Activated CD4-positive, alpha-beta memory T cell treated with anti-CD3 and anti-CD28 coated beads for 36 hours (primary cell): ENCODE measurements around the gene RGS6. TPM values are rescaled to one million over a fixed set of nuclear protein-coding genes. Genes with fewer than 3 reads are reported as not detected.
A peak's percentile ranks its signal among the peaks of the same experiment; 100 is the strongest.

ENCODE experiments used
- CTCF ChIA-PET: fragments of 350-600 bp; sonication (Branson Sonifier 250); formaldehyde crosslinking; loops from one replicate; lab custom pipeline; 2021; ENCODE audit warnings: antibody characterized with exemption, inconsistent platforms; lab: Charles Lee
- POLR2A ChIA-PET: fragments of 350-600 bp; sonication (Branson Sonifier 250); formaldehyde crosslinking; loops from one replicate; lab custom pipeline; 2021; ENCODE audit warnings: antibody characterized with exemption; lab: Charles Lee
- DNase-seq: peaks from one replicate; pipeline ENCODE4 v3.0.0-alpha.2; 2020
- H3K27ac Mint-ChIP-seq: one replicate; pipeline ENCODE4 v1.8.0; 2021; ENCODE audit warnings: mixed read lengths
- H3K27me3 Mint-ChIP-seq: one replicate; pipeline ENCODE4 v1.8.0; 2021; ENCODE audit warnings: mixed read lengths
- H3K36me3 Mint-ChIP-seq: one replicate; pipeline ENCODE4 v1.8.0; 2021; ENCODE audit warnings: mixed read lengths
- H3K4me1 Mint-ChIP-seq: one replicate; pipeline ENCODE4 v1.8.0; 2021; ENCODE audit warnings: low read depth, mixed read lengths
- H3K4me3 Mint-ChIP-seq: one replicate; pipeline ENCODE4 v1.8.0; 2021; ENCODE audit warnings: mild to moderate bottlenecking, mixed read lengths
- H3K9me3 Mint-ChIP-seq: one replicate; pipeline ENCODE4 v1.8.0; 2021; ENCODE audit warnings: mixed read lengths
- intact Hi-C: fragments of 100-400 bp; cut with micrococcal nuclease; formaldehyde crosslinking; loops from one replicate; pipeline ENCODE4 v1.15.1; 2023
- total RNA-seq, 2 experiments: library from RNA; stranded (reverse); gene quantifications; one replicate each; pipeline ENCODE4 v1.2.3, GENCODE V29; 2021

RGS6 gene
- total RNA-seq, 2 experiments from 2014 or later, result 0.15 to 0.19 TPM

DNA sequence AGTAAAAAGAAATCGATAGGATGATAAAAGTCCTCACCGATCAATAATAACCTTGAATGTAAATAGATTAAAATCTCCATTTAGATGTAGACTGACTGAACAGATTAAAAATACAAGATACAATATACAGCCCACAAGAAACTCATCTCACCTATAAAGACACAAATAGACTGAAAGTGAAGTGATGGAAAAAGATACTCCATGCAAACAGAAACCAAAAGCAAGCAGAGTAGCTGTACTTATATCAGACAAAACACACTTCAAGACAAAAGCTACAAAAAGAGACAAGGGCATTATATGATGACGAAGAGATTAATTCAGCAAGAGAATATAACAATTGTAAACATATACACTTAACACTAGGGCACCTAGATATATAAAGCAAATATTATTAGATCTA is 444.8 kb downstream of the RGS6 start:
- ChIA-PET POLR2A (no interaction called here), CTCF (no interaction called here)
- H3K27ac Mint-ChIP-seq, result no peak overlapping the region
- H3K36me3 Mint-ChIP-seq, result no peaks in the 10 kb centered on the region
- H3K4me3 Mint-ChIP-seq, result no peak overlapping the region
- no peaks in the 10 kb centered on the region for H3K4me1 Mint-ChIP-seq
- peaks cover 8% of the 10 kb centered on the region for H3K27me3 Mint-ChIP-seq
- intact Hi-C loops, result no loop called here
- peaks cover 20% of the 10 kb centered on the region for H3K9me3 Mint-ChIP-seq
- no peak for DNase-seq

DNA sequence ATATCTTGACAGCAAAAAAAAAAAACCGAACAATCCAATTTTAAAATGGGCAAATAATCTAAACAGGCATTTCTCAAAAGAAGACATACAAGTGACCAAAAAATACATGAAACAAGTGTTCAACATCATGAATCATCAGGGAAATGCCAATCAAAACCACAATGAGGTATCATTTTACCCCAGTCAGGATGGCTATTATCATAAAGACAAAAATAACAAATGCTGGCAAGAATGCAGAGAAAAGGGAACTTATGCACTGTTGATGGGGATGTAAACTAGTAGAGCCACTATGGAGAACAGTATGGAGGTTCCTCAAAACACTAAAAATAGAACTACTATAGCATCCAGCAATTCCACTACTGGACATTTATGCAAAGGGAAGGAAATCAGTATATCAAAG is 448.2 kb downstream of the RGS6 start:
- peaks cover 13% of the 10 kb centered on the region for H3K27me3 Mint-ChIP-seq
- H3K27ac Mint-ChIP-seq, result no peak overlapping the region
- ChIA-PET POLR2A (no interaction called here), CTCF (no interaction called here)
- peaks cover 11% of the 10 kb centered on the region for H3K9me3 Mint-ChIP-seq
- no peaks in the 10 kb centered on the region for H3K4me1 Mint-ChIP-seq
- H3K4me3 Mint-ChIP-seq, result no peak overlapping the region
- intact Hi-C loops, result no loop called here
- DNase-seq, result no peak
- no peaks in the 10 kb centered on the region for H3K36me3 Mint-ChIP-seq

GRCh38 chr14:72383865-72384264 is 451.6 kb downstream of the RGS6 start:
- no peaks in the 10 kb centered on the region for H3K9me3 Mint-ChIP-seq
- no peak for DNase-seq
- intact Hi-C loops, result no loop called here
- no peaks in the 10 kb centered on the region for H3K4me1 Mint-ChIP-seq
- POLR2A ChIA-PET, result no interaction called here
- H3K4me3 Mint-ChIP-seq, result no peak overlapping the region
- no peaks in the 10 kb centered on the region for H3K36me3 Mint-ChIP-seq
- peaks cover 11% of the 10 kb centered on the region for H3K27me3 Mint-ChIP-seq
- CTCF ChIA-PET, result no interaction called here
- no peak overlapping the region for H3K27ac Mint-ChIP-seq

GRCh38 chr14:72387726-72388125 is 455.5 kb downstream of the RGS6 start:
- H3K4me1 Mint-ChIP-seq, result no peaks in the 10 kb centered on the region
- DNase-seq, result no peak
- CTCF ChIA-PET, result no interaction called here
- no peaks in the 10 kb centered on the region for H3K36me3 Mint-ChIP-seq
- no peak overlapping the region for H3K27ac Mint-ChIP-seq
- H3K27me3 Mint-ChIP-seq, result peaks cover 6% of the 10 kb centered on the region
- no peak overlapping the region for H3K4me3 Mint-ChIP-seq
- intact Hi-C loops, result no loop called here
- no peaks in the 10 kb centered on the region for H3K9me3 Mint-ChIP-seq
- POLR2A ChIA-PET, result no interaction called here

- H3K36me3 Mint-ChIP-seq, result no peaks in the 10 kb centered on the region
- no peak for DNase-seq
- peaks cover 6% of the 10 kb centered on the region for H3K27me3 Mint-ChIP-seq
- intact Hi-C loops, result no loop called here
- CTCF ChIA-PET, result no interaction called here
- peaks cover 8% of the 10 kb centered on the region for H3K9me3 Mint-ChIP-seq
- H3K27ac Mint-ChIP-seq, result no peak overlapping the region
- POLR2A ChIA-PET, result no interaction called here
- no peak overlapping the region for H3K4me3 Mint-ChIP-seq
- no peaks in the 10 kb centered on the region for H3K4me1 Mint-ChIP-seq
Measured at GRCh38 chr14:72389200-72389599, 457.0 kb downstream of the RGS6 start.

GRCh38 chr14:72401101-72401625 is 468.9 kb downstream of the RGS6 start:
- Mint-ChIP-seq H3K27ac (no peak overlapping the region), H3K36me3 (no peaks in the 10 kb centered on the region), H3K27me3 (peaks cover 20% of the 10 kb centered on the region), H3K9me3 (peaks cover 3% of the 10 kb centered on the region), H3K4me1 (peaks cover 11% of the 10 kb centered on the region), H3K4me3 (no peak overlapping the region)
- POLR2A ChIA-PET, result interaction anchor here (0.6 kb wide), 1 partner anchor 408 kb away, joined by 6 read pairs; no protein-coding TSS in a partner anchor
- CTCF ChIA-PET, result interaction anchor here (0.6 kb wide), 1 partner anchor 1280 kb away, joined by 3 read pairs; no protein-coding TSS in a partner anchor
- DNase-seq, result no peak
- intact Hi-C loops, result no loop called here

GRCh38 chr14:72401632-72402376 is 469.6 kb downstream of the RGS6 start:
- H3K9me3 Mint-ChIP-seq, result peaks cover under 1% of the 10 kb centered on the region
- ChIA-PET POLR2A (interaction anchor here (0.6 kb wide), 1 partner anchor 407 kb away, joined by 6 read pairs; no protein-coding TSS in a partner anchor), CTCF (interaction anchor here (0.6 kb wide), 1 partner anchor 1281 kb away, joined by 3 read pairs; no protein-coding TSS in a partner anchor)
- intact Hi-C loops, result no loop called here
- peak; percentile 39 for DNase-seq
- H3K27me3 Mint-ChIP-seq, result peaks cover 20% of the 10 kb centered on the region
- H3K4me1 Mint-ChIP-seq, result peaks cover 11% of the 10 kb centered on the region
- no peak overlapping the region for H3K4me3 Mint-ChIP-seq
- H3K27ac Mint-ChIP-seq, result no peak overlapping the region
- H3K36me3 Mint-ChIP-seq, result no peaks in the 10 kb centered on the region

DNA sequence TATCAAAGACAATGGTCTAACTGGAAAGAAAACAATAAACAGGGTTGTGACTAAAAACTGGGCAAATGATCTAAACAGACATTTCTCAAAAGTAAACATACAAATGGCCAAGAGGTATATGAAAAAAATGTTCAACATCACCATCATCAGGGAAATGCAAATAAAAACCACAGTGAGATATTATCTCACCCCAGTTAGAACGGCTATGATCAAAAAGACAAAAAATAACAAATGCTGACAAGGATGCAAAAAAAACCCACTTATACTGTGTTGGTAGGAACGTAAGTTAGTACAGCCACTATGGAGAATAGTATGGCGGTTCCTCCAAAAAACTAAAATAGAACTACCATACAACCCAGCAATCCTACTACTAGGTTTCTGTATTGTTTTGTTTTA is 470.1 kb downstream of the RGS6 start:
- H3K4me1 Mint-ChIP-seq, result peaks cover 11% of the 10 kb centered on the region
- ChIA-PET CTCF (no interaction called here), POLR2A (no interaction called here)
- H3K9me3 Mint-ChIP-seq, result no peaks in the 10 kb centered on the region
- no peaks in the 10 kb centered on the region for H3K36me3 Mint-ChIP-seq
- intact Hi-C loops, result no loop called here
- DNase-seq, result no peak
- H3K4me3 Mint-ChIP-seq, result no peak overlapping the region
- peaks cover 20% of the 10 kb centered on the region for H3K27me3 Mint-ChIP-seq
- no peak overlapping the region for H3K27ac Mint-ChIP-seq

DNA sequence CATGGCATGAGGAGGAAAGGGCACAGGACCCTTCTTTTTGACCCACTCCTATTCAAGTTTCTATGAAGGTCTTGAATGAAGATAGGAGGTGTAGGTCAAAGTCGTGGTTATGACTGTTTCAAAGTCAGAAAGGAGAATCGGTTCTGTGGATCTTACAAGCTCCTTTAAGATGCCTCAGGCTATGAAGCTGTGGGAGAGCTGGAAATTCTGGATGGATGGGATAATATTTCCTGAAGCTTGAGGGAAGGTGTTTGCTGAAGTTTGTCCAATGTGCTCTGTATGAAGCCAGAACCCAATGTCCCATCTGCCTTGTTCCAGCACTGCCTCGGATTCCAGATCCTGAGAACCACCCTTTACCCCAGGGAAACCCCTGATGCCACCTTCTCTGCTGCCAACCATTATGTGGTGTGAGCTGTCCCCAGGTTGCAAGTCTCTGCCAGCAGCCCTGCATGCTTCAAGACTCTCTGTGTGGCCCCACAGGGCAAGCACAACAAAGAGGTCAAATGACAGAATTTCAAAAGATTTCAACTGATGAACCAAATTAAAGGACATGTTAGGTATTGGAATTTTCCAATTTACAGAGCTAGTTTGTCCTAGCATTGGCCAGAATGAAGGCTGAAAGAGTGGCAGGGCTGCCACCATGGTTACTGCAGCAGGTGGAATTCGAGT is 472.0 kb downstream of the RGS6 start:
- CTCF ChIA-PET, result no interaction called here

GRCh38 chr14:72404998-72405397 is 472.8 kb downstream of the RGS6 start:
- H3K27ac Mint-ChIP-seq, result no peak overlapping the region
- CTCF ChIA-PET, result no interaction called here
- POLR2A ChIA-PET, result no interaction called here
- H3K9me3 Mint-ChIP-seq, result peaks cover 2% of the 10 kb centered on the region
- intact Hi-C loops, result no loop called here
- H3K36me3 Mint-ChIP-seq, result no peaks in the 10 kb centered on the region
- H3K4me1 Mint-ChIP-seq, result peaks cover 11% of the 10 kb centered on the region
- H3K4me3 Mint-ChIP-seq, result no peak overlapping the region
- peaks cover 14% of the 10 kb centered on the region for H3K27me3 Mint-ChIP-seq
- no peak for DNase-seq

More for the DNA sequence above, 472.0 kb downstream of the RGS6 start:
- Mint-ChIP-seq H3K36me3 (no peaks in the 10 kb centered on the region), H3K27ac (no peak overlapping the region), H3K4me1 (peaks cover 11% of the 10 kb centered on the region), H3K27me3 (peaks cover 17% of the 10 kb centered on the region), H3K9me3 (peaks cover 2% of the 10 kb centered on the region), H3K4me3 (no peak overlapping the region)
- POLR2A ChIA-PET, result no interaction called here
- intact Hi-C loops, result no loop called here
- no peak for DNase-seq

GRCh38 chr14:72408020-72408419 is 475.8 kb downstream of the RGS6 start:
- no peak overlapping the region for H3K4me3 Mint-ChIP-seq
- peaks cover 2% of the 10 kb centered on the region for H3K9me3 Mint-ChIP-seq
- H3K27ac Mint-ChIP-seq, result no peak overlapping the region
- intact Hi-C loops, result no loop called here
- peaks cover 5% of the 10 kb centered on the region for H3K27me3 Mint-ChIP-seq
- ChIA-PET CTCF (no interaction called here), POLR2A (no interaction called here)
- no peaks in the 10 kb centered on the region for H3K36me3 Mint-ChIP-seq
- DNase-seq, result no peak
- H3K4me1 Mint-ChIP-seq, result no peaks in the 10 kb centered on the region

GRCh38 chr14:72409047-72409446 is 476.8 kb downstream of the RGS6 start:
- POLR2A ChIA-PET, result no interaction called here
- peaks cover 2% of the 10 kb centered on the region for H3K9me3 Mint-ChIP-seq

More at GRCh38 chr14:72409047-72409446, 476.8 kb downstream of the RGS6 start:
- intact Hi-C loops, result no loop called here
- H3K36me3 Mint-ChIP-seq, result no peaks in the 10 kb centered on the region
- DNase-seq, result no peak
- CTCF ChIA-PET, result no interaction called here
- peaks cover 3% of the 10 kb centered on the region for H3K27me3 Mint-ChIP-seq
- H3K4me1 Mint-ChIP-seq, result no peaks in the 10 kb centered on the region
- H3K27ac Mint-ChIP-seq, result no peak overlapping the region
- H3K4me3 Mint-ChIP-seq, result no peak overlapping the region
